Stimulated activated CD4-positive, alpha-beta T cell treated with anti-CD3 and anti-CD28 coated beads, Interleukin-4, amount 100 ng/mL, for 48 hours (primary cell): Measurements from ENCODE around the gene METRN.
"Not testable (repeated sequence)": the region's sequence is repeated elsewhere in the genome, so short reads cannot be mapped to it uniquely, and the experiment has no call there.

Experiments used
- DNase-seq, 2 donors: peaks; one replicate each; pipeline ENCODE4 v3.0.0-alpha.2; 2020; ENCODE audit warnings: low read depth in 2 of 2

METRN gene

DNA sequence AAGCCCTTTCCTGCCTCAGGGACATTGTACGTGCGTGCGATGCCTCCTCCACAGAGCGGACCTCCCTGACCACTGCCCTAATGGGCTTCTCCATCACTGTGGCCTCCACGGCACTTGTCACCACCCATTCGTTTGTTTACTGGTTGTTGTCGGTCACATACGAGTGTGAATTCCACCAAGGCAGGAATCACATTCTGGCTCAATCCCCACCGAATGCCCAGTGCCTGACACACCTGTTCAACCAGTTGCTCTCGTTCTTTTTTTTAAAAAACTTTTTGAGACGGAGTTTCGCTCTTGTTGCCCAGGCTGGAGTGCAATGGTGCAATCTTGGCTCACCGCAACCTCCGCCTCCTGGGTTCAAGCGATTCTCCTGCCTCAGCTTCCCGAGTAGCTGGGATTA, 23.7 kb upstream of the METRN start:
- not testable (repeated sequence) for DNase-seq

DNA sequence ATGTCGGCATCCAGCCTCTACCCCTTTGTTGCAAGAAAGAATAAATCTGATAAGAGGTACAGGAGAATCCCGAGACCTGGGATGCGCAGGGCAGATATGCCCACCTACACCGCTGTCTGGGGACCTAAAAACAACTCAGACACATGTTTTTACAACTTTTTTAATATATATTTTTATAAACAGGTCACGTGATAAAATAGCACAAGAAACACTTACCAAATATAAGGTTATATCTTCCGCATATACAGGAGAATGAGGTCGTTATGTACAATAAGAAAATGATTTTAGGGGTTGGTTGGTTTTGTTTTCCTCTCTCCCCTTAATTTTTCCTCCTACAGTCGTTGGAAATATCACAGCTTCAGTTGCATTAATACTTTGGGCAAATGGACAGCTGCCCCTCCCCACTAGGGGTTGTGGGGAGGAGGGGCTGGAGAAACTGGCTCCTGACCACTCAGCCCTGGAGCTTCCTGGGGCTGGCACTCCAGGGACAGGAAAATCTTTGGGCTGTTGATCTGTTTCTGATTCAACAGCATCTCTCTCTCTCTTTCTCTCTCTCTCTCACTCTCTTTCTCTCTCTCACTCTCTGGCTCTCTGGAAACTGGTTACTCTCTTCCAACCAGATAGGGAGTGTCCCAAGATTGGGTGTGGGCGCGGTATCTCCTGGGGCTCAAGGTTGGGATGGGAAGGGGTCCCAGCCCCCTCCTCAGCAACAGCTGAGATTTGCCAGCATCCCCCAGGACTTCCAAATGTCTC, 22.4 kb upstream of the METRN start:
- no peak for DNase-seq

DNA sequence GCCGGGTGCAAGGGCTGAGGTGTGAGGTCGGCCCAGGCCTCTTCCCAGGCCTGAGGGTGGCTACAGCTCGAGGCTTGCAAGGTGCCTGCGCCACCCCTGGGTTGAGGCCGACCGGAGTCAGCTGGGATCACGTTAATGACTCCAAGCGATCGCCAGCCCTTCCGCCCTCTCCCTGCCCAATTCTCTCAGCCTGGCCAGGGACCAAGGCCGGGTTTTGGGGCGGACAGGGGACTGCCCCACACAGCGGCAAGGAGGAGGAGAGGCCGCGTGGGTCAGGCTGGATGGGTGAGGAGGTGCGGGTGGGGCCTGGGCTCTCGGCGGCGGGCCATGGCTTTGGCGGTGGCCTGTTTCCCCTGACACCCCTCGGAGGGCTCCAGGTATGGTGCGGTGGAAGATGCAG, 21.6 kb upstream of the METRN start:
- no peak for DNase-seq

DNA sequence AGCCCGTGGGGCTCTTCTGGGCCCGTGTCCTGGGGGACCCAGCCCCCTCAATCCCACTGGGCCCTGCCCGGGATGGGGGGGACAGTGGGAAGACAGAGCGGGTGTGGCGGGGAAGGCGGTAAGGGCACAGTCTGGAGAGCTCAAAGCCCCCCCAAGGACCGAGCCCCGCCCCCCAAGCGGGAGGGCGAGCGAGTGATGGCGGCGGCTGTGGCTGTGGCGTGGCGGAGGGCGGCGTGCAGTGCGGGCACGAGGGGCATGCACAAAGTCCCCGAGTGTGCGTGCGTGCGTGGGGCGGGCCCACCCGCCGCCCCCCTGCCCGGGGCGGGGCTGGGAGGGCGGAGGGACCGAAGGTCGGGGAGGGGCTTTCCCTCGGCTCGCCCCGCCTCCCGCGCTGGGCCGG, 21.2 kb upstream of the METRN start:
- DNase-seq = no peak

DNA sequence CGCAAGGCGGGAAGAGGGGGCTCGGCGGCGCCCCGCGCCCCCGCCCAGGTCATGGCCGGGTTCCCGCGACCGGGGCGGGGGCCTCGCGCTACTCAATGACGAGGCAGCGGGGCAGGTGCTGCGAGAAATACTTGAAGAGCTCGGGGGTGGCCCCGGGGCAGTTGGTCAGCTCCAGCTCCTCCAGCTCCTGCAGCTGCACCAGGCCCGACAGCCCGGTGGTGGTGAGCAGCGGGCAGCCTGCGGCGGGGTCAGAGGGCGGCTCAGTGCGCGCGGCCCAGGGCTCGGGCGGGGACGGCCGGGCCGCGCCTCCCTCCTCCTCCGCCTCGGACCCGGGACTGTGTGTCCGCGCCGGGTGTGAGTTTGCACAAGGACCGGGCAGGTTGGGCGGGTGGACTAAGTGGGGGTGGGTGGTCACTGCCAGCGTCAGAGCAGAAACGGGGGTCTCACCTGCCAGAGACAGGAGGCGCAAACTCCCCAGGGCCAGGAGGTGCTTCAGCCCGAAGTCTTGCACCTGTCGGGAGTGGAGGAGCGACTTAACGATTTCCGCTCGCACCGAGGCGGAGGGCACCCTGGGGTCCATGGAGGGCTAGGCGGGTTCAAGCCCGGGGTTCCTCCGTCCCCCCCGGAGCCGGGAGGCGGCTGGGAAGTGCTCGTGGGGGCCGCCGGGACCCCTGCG, 20.6 kb upstream of the METRN start:
- DNase-seq = no peak

DNA sequence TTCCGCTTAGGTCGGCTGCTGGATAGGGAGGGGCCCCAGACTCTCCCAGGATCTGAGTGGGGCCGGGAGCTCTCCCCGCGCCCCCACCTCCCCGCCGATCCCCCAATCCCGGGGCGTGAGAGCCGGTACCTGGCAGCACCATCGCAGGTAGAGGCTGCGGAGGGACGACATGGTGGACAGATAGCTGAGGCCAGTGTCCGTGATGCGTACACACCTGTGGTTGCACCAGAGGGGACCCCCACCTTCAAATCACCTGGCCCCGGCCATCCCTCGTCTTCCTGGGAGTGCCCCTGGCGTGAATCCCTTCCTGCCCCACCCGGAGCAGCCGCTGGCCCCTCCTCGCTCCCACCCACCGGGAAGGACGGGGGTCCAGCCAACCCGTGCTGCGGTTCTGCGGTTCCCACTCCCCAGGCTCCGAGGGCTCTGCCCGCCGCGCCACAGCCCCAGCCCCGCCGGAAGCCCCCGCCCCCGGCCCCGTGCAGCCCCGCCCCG, 20.0 kb upstream of the METRN start:
- no peak for DNase-seq

DNA sequence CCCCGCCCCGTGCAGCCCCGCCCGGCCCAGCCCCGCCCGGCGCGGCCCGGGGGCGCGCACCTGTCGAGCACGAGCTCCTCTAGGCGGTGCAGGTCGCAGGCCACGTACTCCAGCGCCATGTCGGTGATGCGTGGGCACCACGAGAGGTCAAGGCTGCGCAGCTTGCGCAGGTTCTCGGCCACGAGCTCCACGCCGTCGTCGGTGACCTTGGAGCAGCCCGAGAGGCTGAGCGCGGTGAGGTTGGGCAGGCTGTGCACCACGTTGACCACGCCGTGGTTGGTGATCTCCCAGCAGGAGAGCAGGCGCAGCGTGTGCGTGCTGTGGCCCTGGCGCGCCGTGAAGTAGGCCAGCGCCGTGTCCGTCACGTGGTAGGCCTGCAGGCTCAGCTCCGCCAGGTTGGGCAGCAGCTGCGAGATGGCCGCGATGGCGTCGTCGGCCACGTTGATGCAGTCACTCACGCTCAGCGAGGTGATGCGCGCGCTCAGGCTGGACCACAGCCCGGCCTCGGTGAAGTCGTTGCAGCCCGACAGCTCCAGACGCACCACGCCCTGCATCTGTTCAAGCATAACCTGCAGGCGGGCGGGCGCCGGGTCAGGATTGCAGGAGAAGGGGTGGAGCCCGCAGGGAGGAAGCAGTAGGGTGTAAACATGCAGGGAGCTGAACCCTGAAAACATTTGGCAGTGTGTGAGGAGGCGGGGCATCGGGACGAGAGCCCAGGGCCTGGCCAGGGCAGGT, 19.4 kb upstream of the METRN start:
- peak; percentile 62 to 64 for DNase-seq

DNA sequence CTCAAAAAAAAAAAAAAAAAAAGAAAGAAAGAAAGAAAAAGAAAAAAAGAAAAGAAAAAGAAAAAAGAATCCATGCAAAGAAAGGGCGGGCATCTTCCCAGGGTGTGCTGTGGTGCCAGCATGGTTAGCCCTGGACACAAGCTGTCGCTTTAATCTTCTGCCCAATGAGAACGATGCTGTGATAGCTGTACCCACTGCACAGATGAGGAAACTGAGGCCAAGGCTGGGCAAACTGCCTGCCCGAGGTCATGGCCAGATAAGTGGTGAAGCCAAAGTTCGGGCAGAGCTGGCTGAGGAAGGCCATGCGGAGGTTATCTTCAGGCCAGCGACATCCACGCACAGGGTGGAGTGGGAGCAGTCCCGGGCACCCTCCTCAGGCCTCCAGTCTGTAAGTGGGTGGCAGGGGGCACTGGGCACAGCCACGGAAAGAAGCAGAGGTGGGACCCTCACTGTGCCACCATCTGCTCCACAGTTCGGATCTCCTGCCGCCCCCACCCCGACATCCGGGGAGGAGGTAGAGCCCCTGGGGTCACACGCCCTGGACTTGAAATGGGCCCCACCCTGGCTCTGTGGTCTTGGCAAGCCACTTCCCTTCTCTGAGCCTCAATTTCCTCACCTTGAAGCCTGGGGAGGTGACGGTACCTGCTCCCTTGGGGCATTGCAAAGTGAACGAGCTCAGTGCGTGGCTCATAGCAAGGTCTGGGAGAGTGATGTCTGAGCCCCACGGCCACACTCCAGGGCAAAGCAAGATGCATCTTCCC, 15.8 kb upstream of the METRN start:
- no peak for DNase-seq

DNA sequence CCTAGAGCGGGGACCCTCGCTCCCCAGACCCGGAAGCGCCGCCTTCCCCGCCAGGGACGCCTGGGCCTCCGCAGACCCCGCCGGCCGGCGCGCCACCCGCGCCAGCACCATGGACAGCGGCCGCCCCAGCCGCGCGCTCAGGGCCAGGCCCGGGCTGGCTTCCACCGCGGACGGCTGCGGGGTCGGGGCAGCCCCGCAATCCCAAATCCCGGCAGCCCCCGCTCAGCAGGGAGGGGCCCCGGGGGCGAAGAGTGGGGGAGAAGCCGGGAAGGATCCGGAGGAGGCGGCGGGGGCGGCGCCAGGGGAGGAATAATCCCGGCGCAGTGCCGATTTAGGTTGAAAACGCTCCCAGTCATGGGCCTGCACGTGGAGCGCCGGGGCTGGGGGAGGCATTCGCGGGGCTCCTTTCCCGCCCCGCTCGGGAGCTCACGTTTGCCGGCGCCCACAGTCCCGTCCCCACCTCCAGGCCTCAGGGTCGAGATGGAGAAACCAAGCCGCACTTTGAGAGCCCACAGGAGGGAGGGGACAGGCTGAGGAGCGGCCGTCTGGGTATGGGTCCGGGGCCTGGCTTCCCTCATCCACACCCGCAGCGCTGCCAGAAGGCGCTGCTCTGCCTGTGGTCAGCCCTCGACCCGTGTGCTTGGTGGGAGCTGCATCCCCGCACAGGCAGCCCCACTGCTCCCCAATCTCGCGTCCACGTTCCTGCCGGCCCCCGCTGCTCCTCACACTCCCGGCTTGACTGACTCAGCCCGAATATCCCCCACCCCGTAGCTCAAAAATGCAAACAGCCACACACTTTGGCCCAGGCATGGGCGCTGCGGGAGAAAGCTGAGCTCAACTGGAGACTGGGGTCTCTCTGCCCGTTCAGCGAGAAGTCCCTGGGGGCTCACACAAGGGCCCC, 14.0 kb upstream of the METRN start:
- no peak for DNase-seq

DNA sequence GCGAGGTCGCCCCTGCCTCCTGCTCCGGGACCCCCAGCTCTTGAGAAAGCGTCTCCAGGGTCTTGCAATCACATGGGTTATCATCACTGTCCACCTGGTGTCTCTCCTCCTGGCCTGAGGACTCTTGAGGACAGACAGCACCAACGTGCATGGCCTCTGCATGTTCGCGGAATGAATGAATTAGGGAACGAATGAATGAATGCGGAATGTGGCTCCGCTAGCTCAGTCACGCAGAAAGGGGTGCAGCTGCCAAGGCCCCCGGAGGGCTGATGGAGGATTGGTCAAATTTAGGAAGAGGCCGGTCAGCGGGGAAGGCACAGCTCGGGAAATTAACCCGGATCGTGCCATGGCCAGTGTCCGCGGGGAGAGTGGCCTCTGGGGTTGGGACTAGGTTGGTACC, 12.6 kb upstream of the METRN start:
- DNase-seq = no peak

DNA sequence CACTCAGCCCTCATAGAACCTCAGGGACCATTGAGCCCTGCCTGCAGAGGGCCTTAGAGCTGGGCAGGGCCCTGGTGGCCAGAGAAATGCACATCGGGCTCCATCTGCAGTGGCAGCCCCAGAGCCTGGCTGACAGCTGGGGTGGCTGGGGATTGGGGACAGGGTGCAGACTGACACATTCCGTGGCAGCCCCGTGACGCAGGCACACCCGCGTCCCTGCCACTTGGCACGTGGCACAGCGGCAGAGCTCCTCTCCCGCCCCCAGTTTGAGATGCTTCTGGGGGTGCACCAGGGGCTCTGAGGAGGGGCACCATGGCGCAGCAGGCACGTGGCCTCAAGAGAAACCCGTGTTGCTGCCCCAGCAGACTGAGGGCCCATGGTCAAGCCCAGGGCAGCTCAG, 11.5 kb upstream of the METRN start:
- DNase-seq = no peak

DNA sequence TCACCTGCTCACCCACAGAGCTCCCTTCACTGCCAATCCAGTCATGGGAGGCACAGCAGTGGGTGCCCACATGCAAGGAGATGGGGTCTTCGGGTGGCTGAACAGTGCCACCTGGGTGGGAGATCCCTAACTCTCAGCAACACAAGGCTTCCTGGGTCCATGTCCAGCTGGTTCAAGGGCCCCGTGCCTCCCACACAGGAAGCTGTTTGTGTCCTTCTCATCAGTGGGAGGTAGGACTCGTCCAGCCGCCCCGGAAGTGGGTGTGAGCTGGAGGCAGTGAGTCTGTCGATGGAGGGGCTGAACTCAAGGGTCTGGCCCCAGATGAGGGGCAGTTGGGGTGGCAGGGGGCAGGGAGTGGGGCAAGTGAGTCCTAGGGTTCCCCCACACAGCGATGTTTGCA, 10.9 kb upstream of the METRN start:
- DNase-seq = no peak

DNA sequence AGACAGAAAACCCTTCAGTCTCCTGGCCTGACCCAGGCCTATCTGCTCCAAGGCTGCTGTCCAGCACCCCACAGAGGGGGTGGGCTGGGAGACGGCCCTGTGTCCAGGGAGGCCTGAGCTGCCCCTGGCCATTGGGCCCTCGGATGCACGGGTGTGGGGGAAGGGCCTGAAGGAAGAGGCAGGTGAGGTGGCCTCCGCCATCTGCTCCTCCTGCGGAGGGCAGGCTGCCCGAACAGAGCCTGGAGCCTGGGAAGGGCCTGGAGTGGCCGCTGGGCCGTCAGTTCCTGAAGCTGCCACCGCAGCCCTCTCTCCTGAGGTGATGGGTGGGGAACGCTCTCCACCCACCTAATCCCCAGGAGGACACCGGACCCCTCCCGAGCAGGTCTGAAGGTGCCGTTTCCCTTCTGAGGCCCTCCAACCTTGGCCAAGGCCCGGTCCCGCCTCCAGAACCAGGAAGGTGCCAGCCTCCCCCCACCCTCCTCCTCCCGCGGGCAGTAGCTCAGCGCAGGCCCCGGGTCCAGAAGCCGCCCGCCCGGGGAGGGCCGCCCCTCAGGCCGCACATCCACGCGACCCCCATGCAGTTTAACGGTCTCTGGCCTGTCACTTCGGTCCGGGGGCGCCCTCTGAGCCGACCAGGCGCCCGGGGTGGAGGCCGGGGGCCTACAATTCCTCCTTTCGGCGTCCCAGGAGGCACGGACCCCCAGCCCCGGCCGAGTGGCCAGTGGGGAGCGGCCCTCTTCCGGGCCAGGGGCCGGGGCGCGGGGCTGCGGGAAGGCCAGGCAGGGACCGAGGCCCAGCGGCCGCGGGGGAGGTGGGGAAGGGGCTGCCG, 10.2 kb upstream of the METRN start:
- no peak for DNase-seq

DNA sequence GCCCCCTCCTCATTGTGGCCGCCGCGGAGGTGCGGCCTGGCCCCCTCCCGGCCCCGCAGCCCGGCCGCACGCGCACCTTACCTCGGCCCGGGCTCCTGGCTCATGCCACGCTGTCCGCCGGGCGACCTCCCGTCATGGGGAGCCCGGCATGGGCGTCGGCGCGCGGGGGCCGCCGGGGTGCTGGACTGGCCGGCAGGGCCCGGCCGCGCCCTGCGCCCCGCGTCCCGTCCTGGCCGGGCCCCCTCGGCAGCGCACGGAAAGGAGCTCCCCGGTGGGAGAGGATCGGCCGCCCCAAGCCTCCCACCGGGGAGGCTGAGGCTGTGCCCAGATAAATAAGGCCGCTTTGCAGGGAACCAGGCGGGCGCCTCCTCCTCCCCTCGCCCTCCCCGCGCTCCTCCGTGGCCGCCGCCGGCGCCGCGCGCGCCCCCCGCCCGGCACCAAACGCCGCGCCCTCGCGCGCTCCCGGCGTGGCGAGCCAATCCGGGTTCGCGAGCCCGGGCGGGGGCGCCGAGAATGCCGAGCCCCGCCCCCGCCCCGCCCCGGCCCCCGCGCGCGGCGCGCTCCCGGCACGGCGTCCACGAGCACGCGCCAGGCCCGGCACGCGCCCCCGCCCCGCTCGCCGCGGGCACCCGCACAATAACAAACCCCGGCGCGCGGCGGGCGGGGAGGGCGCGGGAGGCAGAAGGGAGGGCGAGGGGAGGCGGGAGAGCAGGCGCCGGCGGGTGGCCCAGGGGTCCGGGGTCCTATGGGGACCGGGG, 9.3 kb upstream of the METRN start, which contains the start of gene FBXL16:
TSS of gene FBXL16 (minus strand) at position 371 of the 758 bp plus-strand sequence. CDS start 8,396 bp downstream, outside the sequence.
- no peak for DNase-seq

DNA sequence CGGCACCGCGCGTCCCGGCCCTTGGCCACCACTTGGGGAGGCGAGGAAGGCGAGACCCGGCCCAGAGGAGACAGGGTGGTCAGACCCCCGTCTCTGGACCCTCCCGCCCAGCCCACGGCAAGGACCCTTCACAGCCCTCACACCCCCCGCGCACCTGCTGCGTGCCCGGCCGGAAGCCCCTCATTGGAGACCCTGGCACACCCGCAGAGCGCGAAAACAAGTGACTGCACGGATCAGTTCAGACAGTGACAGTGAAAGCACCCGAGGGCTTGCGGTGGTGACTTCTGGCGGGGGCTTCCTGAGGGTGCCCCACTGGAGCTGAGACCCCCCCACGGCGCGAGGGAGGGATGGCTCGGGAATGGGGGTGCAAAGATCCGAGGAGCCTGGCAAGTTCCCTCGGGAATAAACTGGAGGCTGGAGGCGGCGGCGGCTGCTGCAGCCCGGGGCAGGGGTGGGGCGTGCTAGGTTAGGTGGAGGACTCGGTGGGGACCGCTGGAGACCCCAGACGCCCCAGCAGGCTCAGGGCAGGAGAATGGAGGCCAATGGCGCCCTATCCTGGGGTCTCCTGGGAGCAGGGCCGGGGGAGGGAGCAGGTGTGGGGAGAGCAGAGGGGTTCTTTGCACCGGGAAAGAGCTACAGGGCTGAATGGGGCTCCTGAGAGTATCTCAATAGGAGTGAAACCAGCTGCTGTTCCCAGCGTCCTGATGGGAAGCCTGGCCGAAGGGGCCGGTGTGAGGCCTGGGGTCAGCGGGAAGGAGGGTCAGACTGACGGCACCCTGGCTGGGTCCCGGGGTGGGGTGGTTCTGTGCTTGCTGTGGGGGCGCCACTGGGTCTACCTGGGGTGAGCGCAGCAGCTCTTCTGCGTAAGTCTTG, 8.5 kb upstream of the METRN start:
- DNase-seq = no peak

DNA sequence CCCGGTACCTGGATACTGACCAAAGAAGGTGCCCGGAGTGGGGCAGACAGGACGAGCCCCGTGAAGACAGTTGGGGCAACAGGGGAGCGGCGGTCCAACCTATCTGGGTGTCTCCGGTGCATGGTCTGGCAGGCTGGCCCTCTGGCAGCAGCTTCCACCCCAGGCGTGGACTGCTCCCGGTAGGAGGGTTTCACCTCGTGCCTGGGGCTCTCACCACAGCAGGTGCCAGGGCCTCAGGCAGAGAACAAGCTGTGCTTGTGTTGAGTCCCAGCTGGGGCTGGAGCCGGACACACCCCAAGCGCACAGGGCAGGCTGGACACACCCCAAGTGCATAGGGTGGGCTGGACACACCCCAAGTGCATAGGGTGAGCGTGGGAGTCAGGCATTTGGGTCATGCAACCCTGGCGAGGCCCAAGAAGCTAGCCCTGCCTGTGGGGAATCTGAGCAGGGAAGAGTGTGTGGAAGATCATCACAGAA, 7.8 kb upstream of the METRN start:
- DNase-seq = no peak

DNA sequence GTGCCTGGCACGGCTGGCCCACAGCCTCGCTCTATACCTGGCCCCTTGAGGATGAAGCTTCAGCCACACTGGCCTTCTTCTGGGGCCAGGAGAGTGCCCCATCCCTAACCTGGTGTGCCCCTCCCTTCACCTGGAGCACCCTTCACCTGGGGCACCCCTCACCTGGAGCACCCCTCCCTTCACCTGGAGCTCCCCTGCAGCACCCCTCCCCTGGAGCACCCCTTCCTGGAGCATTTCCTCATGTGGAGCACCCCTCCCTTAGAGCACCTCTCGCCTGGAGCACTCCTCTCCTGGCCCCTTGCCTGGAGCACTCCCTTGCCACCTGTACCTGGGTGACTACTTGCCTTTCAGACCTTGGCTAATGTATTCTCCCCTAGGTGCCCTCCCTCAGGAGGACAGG, 6.9 kb upstream of the METRN start:
- no peak for DNase-seq

DNA sequence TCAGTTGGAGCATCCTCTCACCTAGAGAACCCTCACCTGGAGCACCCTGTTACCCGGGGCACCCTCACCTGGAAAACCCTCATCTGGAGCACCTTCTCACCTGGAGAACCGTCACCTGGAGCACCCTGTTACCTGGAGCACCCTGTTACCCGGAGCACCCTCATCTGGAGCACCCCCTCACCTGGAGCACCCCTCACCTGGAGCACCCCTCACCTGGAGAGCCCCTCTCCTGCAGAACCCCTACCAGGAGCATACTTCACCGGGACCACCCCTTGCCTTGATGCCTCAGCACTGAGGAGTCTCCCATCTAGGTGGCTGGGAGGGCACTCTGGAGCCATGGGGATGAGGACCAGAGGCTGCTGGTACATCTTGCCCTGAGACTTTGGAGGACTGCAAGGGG, 6.0 kb upstream of the METRN start:
- no peak for DNase-seq
